ENCODE results near the gene IRX4. TPM values are rescaled to one million over a fixed set of nuclear protein-coding genes. Genes with fewer than 3 reads are reported as not detected.

The IRX4 gene
- total RNA-seq, 8 experiments from 2014 or later = 0.11 to 0.43 (median 0.24) TPM; not detected in 5

DNA sequence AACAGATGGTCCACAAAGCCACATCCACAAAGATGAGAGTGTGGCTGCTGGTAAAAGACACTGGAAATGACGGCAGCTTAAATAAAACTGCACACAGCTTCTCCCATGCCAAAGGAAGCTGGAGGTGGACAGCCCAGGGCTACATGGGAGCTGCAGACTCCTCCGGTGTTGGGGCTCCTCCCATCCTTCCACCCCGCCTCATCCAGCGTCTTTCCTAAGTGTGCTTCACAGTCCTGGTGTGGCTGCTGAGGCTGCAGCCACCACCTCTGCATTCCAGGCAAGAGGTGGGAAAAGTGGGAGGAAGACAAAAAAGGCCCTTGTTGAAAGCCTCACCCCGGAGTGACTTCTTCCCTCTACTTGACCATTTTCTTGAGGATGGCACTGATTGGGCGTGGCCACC, 37.0 kb upstream of the IRX4 start:
- in situ Hi-C loops (cut with MboI; ENCODE audit: low pct_unique_long_range_greater_than_20kb in 2 of 9, low sequenced_read_pairs in 9 of 9, unreplicated experiment in 9 of 9) = no loop called here
- WGBS, 10 experiments = 0 to 100% (median 55%) methylated on average over 1 to 4 of the region's 6 CpGs; no CpG with 5 or more reads in 1 of the 10 experiments
- no peak for ATAC-seq (replicated peaks in 6 of 8)
- Histone ChIP-seq H3K4me3 (no peak overlapping the region), H3K4me1 (replicated peaks in 1 of 2) (no peaks in the 10 kb centered on the region), H3K27ac (no peak overlapping the region)

DNA sequence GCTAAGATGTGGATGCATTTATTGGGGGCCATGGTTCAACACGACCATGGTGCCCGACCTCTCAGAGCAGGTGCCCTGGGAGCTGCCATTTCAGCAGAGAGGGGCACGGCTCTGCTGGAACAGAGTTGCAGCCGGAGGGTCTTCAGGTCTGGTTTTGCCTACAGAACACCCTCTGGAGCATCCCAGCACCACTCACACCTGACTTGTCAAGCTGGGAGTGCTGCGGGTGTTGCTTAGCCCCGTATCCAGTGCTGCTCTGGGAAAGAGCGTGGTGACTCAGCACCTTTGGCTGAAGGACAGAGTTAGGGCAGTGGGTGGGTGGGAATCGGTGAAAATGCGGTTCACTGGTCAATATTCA, 36.5 kb upstream of the IRX4 start:
- Histone ChIP-seq H3K4me1 (replicated peaks in 1 of 2) (no peaks in the 10 kb centered on the region), H3K4me3 (no peak overlapping the region), H3K27ac (no peak overlapping the region)
- peak in 2 of 8 experiments; percentile 70 to 75 for ATAC-seq (replicated peaks in 6 of 8)
- in situ Hi-C loops (cut with MboI; ENCODE audit: low pct_unique_long_range_greater_than_20kb in 2 of 9, low sequenced_read_pairs in 9 of 9, unreplicated experiment in 9 of 9) = no loop called here
- WGBS, 10 experiments = 8 to 54% (median 35%) methylated on average over 1 to 3 of the region's 9 CpGs; no CpG with 5 or more reads in 6 of the 10 experiments

DNA sequence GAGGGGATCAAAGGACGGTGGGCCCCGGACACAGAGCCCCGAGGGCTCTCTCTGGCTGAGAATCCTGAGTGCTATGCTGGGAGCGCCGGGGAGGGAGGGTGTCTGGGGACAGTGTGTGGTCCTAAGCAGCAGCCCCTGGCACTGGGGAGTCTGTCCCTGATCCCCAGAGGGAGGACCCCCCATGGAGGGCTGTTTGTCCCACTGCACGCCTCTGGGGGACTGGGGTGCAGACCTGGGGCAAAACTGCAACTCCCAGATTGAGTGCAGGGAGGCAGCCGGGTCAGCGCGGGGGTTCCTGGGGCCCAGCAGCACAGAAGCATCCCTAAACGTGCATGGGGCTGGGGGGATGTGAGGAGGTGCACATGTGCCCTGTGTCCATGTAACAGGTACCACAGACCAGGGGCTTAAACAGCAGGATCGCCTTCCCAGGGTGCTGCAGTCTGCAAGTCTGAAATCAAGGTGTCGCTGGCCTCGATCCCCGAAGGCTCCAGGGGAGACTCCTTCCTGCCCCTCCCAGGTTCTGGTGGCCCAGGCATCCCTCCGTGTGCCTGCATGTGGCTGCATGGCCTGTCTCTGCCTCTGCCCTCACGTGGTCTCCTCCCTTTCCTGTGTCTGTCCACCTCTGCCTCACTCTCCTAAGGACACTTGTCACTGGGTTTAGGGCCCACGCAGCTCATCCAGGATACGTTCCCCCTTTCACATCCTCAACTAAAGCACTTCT, 35.9 kb upstream of the IRX4 start:
- Histone ChIP-seq H3K27ac (no peak overlapping the region), H3K4me3 (no peak overlapping the region), H3K4me1 (replicated peaks in 1 of 2) (no peaks in the 10 kb centered on the region)
- in situ Hi-C loops (cut with MboI; ENCODE audit: low pct_unique_long_range_greater_than_20kb in 2 of 9, low sequenced_read_pairs in 9 of 9, unreplicated experiment in 9 of 9) = no loop called here
- WGBS, 10 experiments = 10 to 100% (median 89%) methylated on average over 1 to 5 of the region's 18 CpGs; no CpG with 5 or more reads in 5 of the 10 experiments
- ATAC-seq (replicated peaks in 6 of 8) = no peak

- no peaks in the 10 kb centered on the region for H3K4me1 ChIP-seq (replicated peaks in 1 of 2)
- WGBS, 10 experiments = 35 to 85% (median 64%) methylated on average over 6 to 11 of the region's 13 CpGs; no CpG with 5 or more reads in 1 of the 10 experiments
- H3K4me3 ChIP-seq = no peak overlapping the region
- H3K27ac ChIP-seq = no peak overlapping the region
- ATAC-seq (replicated peaks in 6 of 8) = no peak
- in situ Hi-C loops (cut with MboI; ENCODE audit: low pct_unique_long_range_greater_than_20kb in 2 of 9, low sequenced_read_pairs in 9 of 9, unreplicated experiment in 9 of 9) = no loop called here
Measured at GRCh38 chr5:1917830-1918487, 35.2 kb upstream of the IRX4 start.

DNA sequence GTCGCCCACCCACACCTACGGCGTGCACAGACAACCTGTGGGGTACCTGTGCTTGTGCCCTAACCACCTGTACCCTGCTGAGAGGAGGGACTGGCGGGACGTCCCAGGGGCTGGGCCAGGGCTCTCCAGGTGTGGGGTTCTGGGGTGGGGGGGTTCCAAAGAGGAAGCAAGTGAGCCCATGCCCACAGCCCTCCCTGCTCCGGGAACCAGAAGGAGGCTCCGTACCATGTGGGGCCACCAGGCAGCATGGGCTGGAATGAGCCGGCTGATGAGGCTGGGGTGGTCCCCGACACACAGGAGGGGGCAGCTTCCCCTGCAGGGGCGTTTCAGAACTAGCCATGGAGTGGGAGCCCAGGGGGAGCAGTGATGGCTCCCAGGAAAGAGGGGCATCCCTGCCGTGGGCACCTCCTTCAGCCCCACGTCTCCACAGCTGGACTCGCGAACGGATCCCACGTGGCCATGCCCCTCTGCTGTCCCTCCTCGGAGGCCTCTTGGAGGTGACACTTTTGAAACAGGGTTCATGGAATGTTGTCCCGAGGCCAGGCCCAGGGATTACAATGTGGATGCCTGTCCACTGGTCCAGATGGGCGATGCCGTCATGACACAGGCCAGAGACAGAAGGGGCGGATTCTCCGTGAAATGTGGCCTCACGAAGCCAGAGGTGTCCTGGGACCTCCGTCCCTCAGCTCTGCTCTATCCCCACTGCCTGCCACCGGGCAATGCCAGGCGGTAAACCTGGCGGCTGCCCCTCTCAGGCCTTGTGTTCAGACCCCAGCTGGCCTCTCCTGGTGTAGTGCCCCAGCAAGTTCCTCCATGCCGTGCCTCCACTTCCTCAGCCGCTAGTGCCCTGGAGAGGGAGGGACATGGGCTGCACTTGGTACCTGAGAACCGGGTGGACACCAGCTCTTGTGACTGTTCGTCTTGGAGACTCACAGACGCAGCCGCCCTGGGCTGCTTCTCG, 33.6 kb upstream of the IRX4 start:
- Histone ChIP-seq H3K4me3 (no peak overlapping the region), H3K27ac (no peak overlapping the region), H3K4me1 (replicated peaks in 1 of 2) (no peaks in the 10 kb centered on the region)
- no peak for ATAC-seq (replicated peaks in 6 of 8)
- WGBS, 10 experiments = 59 to 74% (median 60%) methylated on average over 2 to 9 of the region's 34 CpGs; no CpG with 5 or more reads in 7 of the 10 experiments
- in situ Hi-C loops (cut with MboI; ENCODE audit: low pct_unique_long_range_greater_than_20kb in 2 of 9, low sequenced_read_pairs in 9 of 9, unreplicated experiment in 9 of 9) = no loop called here

DNA sequence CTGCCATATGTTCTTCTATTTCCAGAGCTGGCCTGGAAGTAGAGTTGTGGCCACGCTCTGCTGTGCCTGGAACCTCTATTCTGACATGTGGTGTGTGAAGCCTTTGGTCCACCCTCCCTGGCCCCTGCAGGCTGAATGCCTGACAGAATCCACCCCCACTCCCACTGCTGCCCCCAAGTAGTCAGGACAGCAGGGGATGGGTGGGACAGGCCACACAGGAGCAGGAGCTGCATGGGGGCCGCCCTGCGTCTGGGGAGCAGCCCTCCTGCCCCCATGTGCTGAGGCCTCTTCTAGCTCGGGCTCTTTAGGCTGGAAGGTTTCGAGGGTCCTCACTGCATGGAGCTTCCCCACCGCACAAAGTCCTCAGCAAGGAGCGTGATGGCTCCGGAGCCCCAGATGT, 32.6 kb upstream of the IRX4 start:
- Histone ChIP-seq H3K4me1 (replicated peaks in 1 of 2) (no peaks in the 10 kb centered on the region), H3K4me3 (no peak overlapping the region), H3K27ac (no peak overlapping the region)
- WGBS, 10 experiments = no CpG with 5 or more reads among the region's 8 CpGs
- ATAC-seq (replicated peaks in 6 of 8) = no peak
- in situ Hi-C loops (cut with MboI; ENCODE audit: low pct_unique_long_range_greater_than_20kb in 2 of 9, low sequenced_read_pairs in 9 of 9, unreplicated experiment in 9 of 9) = no loop called here

DNA sequence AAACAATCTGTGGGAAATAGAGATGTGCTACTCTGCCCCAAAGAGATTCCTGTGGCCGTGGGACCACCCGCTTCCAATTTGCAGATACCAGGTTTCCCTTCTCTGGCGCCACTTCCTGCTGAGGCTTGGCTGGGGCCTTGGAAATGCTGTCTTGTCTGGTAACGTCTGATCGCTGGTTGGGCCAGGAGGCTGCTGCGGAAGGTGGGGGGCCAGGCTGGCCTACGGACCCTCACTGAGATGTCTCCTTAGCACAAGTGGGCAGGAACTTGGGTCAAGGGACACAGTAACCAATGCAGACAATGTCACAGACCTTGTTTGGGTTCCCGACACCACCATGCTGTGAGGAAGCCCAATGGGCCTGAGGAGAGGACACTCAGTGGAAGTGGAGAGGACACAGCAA, 31.7 kb upstream of the IRX4 start:
- ATAC-seq (replicated peaks in 6 of 8) = no peak
- WGBS, 10 experiments = 54 to 100% (median 83%) methylated on average over 1 to 8 of the region's 8 CpGs; no CpG with 5 or more reads in 5 of the 10 experiments
- no peak overlapping the region for H3K27ac ChIP-seq

DNA sequence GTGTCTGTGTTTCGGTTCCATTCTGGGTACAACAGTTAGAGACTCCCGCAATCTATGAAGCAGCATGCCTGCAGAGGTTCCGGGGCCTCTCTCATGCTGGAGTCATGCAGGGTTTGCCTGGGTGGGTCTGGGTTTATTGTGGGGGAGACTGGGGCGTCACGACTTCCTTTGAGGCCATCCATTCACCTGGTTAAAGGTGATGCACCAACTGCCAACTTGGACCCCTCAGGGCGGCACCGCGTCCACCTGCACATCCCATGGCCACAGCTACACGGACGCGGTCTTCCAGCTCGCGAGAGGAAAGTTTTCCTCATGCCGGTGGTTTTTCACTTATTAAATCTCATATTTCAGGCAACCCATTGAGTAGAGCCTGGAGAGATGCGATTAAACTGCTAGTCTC, 30.9 kb upstream of the IRX4 start:
- ATAC-seq (replicated peaks in 6 of 8) = no peak
- in situ Hi-C loops (cut with MboI; ENCODE audit: low pct_unique_long_range_greater_than_20kb in 2 of 9, low sequenced_read_pairs in 9 of 9, unreplicated experiment in 9 of 9) = no loop called here
- Histone ChIP-seq H3K4me1 (replicated peaks in 1 of 2) (no peaks in the 10 kb centered on the region), H3K4me3 (no peak overlapping the region), H3K27ac (no peak overlapping the region)
- 64 to 96% (median 67%) methylated on average over 1 to 10 of the region's 15 CpGs; no CpG with 5 or more reads in 5 of the 10 experiments for whole genome bisulfite sequencing, 10 experiments

More for the DNA sequence above, 31.7 kb upstream of the IRX4 start:
- in situ Hi-C loops (cut with MboI; ENCODE audit: low pct_unique_long_range_greater_than_20kb in 2 of 9, low sequenced_read_pairs in 9 of 9, unreplicated experiment in 9 of 9) = no loop called here
- Histone ChIP-seq H3K4me1 (replicated peaks in 1 of 2) (no peaks in the 10 kb centered on the region), H3K4me3 (no peak overlapping the region)

DNA sequence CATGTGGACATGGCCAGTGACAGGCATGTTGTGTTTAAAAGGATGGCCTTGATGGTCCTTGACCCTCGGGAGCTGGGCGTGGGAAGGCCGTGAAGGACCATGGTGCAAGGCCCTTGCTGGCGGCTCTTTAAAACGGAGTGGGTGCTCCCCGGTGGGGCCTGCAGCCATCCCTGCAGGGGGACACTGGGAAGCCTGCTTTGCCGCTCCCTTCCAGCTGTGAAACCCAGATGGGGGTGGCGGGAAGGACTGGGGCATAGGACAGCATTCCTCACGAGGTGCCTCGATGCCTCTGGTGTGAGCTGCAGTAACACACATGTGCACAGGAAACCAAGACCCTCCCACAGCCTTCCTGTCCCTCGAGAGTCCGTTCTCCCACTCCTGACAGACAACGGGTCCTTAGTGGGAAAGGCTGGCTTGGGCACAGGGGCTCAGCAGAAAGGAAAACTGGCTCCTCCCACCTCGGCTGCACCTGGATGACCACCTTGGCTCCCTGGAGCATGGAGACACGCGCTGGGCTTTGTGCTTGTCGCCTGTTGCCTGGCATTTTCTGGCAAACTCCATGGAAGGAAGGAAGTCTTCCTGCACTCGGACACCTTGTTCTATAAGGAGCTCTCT, 30.3 kb upstream of the IRX4 start:
- in situ Hi-C loops (cut with MboI; ENCODE audit: low pct_unique_long_range_greater_than_20kb in 2 of 9, low sequenced_read_pairs in 9 of 9, unreplicated experiment in 9 of 9) = no loop called here
- ATAC-seq (replicated peaks in 6 of 8) = no peak
- WGBS, 10 experiments = 31 to 83% (median 70%) methylated on average over 2 to 9 of the region's 18 CpGs; no CpG with 5 or more reads in 4 of the 10 experiments
- H3K4me3 ChIP-seq = no peak overlapping the region
- no peak overlapping the region for H3K27ac ChIP-seq
- no peaks in the 10 kb centered on the region for H3K4me1 ChIP-seq (replicated peaks in 1 of 2)

DNA sequence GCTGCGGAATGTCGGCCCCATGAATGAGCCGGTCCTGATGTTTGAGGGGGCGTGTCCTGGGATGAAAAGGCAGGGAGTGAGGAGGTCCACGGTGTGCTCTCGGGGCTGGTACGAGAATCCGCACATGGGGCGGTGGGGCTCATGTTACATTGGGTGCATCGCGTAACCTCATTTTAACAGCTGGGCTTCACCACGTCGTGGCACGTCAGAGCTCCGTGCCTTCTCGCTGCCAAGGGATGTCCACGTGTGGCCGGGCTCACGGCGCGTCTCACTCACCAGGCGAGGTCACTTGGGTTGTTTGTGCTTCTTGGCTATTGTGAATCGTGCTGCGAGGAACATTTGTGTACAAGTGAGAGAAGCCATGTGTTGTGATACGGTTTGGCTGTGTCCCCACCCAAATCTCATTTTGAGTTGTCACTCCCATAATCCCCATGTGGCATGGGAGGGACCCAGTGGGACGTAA, 29.1 kb upstream of the IRX4 start:
- in situ Hi-C loops (cut with MboI; ENCODE audit: low pct_unique_long_range_greater_than_20kb in 2 of 9, low sequenced_read_pairs in 9 of 9, unreplicated experiment in 9 of 9) = no loop called here
- 39 to 93% (median 87%) methylated on average over 2 to 17 of the region's 26 CpGs; no CpG with 5 or more reads in 3 of the 10 experiments for WGBS, 10 experiments
- ATAC-seq (replicated peaks in 6 of 8) = no peak

DNA sequence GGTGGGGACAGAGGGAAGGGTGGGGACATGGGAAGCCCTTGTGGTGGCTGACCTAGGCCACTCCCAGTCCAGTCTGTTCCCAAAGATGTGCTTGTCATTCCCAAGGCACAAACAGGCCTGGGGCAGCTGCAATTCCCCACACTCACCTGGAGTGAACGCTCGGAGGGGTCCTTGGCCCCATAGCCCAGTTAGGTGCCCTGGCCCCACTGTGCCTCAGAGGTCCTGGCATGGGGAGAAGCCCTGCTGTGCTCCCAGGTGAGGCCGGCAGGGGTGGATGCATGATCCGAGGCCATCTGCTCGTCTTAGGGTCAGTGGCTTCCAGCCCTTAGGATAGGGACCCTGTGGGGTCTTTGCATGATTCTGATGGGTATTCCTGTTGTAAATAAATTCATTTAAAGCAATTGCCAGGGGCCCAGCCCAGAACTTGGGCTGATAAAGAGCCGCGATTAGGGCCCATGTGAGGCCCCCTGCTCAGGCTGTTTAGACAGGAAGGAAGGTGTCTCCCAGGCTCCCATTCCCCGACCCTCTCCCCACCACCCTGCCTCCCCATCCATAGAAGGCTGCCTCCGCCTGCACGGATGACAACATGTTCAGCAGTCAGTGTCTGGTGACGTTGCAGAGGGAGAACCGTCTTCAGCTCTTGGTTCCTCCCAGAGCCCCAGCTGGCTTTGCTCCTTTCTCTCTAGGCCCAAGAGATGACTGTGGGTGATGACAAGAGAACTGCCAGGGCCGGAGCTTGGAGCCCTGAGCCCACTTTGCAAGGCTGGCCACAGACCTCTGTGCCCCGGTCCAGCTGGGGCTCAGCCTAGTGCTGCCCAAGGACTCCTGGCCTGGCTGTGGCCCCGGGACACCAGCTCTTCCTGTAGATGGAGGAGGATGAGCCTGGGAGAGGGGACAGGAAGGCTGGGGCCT, 28.4 kb upstream of the IRX4 start:
- H3K4me1 ChIP-seq (replicated peaks in 1 of 2) = no peaks in the 10 kb centered on the region
- 53 to 94% (median 74%) methylated on average over 1 to 6 of the region's 15 CpGs; no CpG with 5 or more reads in 6 of the 10 experiments for WGBS, 10 experiments
- H3K4me3 ChIP-seq = no peak overlapping the region
- H3K27ac ChIP-seq = no peak overlapping the region
- in situ Hi-C loops (cut with MboI; ENCODE audit: low pct_unique_long_range_greater_than_20kb in 2 of 9, low sequenced_read_pairs in 9 of 9, unreplicated experiment in 9 of 9) = no loop called here
- ATAC-seq (replicated peaks in 6 of 8) = no peak

More for the DNA sequence above, 29.1 kb upstream of the IRX4 start:
- Histone ChIP-seq H3K27ac (no peak overlapping the region), H3K4me1 (replicated peaks in 1 of 2) (no peaks in the 10 kb centered on the region), H3K4me3 (no peak overlapping the region)

Measured in motor neuron (in vitro differentiated cells).